HCT116 (cell line): ENCODE data around the gene ALAD.

ENCODE experiments used
- EZH2 ChIP-seq: fragments of 200-600 bp; sonication (generic); IDR thresholded peaks from 2 replicates; pipeline ENCODE4 v1.6.1; 2017; ENCODE audit warnings: antibody characterized with exemption, mixed run types
- FOSL1 ChIP-seq: IDR thresholded peaks from 2 replicates; pipeline ENCODE4 v1.6.1; 2012; ENCODE audit warnings: low read depth
- JUND ChIP-seq: IDR thresholded peaks from 2 replicates; pipeline ENCODE4 v1.6.1; 2012
- POLR2A ChIP-seq: IDR thresholded peaks from 2 replicates; pipeline ENCODE4 v1.7.0; 2011; ENCODE audit warnings: borderline replicate concordance; ENCODE audit not compliant: insufficient read depth, insufficient read length; ENCODE audit errors: extremely low read depth
- POLR2AphosphoS5 ChIP-seq: IDR thresholded peaks from 2 replicates; pipeline ENCODE4 v1.6.1; 2011; ENCODE audit warnings: mild to moderate bottlenecking, low read depth, low read length, moderate library complexity
- TF ChIP-seq, protein P1 (sequence below), 3 experiments: fragments of 200-600 bp in 1 of 3; sonication (generic) in 1 of 3; IDR thresholded peaks in 2 of 3; conservative IDR thresholded peaks in 1 of 3; 2 replicates each; pipeline ENCODE4 v1.5.1; 2012 to 2017; ENCODE audit warnings: low read depth in 2 of 3, low read length in 2 of 3, antibody characterized with exemption in 1 of 3, borderline replicate concordance in 1 of 3, control low read depth in 1 of 3, mild to moderate bottlenecking in 1 of 3, mixed read lengths in 1 of 3, mixed run types in 1 of 3, moderate library complexity in 1 of 3; ENCODE audit not compliant: insufficient read depth in 1 of 3
- TF ChIP-seq, protein P2 (sequence below): IDR thresholded peaks from 2 replicates; pipeline ENCODE4 v1.6.1; 2012

- TF ChIP-seq, protein P1, sequence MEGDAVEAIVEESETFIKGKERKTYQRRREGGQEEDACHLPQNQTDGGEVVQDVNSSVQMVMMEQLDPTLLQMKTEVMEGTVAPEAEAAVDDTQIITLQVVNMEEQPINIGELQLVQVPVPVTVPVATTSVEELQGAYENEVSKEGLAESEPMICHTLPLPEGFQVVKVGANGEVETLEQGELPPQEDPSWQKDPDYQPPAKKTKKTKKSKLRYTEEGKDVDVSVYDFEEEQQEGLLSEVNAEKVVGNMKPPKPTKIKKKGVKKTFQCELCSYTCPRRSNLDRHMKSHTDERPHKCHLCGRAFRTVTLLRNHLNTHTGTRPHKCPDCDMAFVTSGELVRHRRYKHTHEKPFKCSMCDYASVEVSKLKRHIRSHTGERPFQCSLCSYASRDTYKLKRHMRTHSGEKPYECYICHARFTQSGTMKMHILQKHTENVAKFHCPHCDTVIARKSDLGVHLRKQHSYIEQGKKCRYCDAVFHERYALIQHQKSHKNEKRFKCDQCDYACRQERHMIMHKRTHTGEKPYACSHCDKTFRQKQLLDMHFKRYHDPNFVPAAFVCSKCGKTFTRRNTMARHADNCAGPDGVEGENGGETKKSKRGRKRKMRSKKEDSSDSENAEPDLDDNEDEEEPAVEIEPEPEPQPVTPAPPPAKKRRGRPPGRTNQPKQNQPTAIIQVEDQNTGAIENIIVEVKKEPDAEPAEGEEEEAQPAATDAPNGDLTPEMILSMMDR (IDR thresholded peaks at IDR 0.05 in 2 of 3, conservative IDR thresholded peaks at IDR 0.05 in 1 of 3; ENCODE audit: borderline replicate concordance in 1 of 3, insufficient read depth in 1 of 3, low read depth in 2 of 3, low read length in 2 of 3) = 0 out of 6 replicates have a peak, but pooled peaks of 2 of the 3 experiments have one; percentile 4 to 13
- TF ChIP-seq POLR2A (no peak), POLR2AphosphoS5 (no peak), FOSL1 (no peak), JUND (no peak), EZH2 (no peak)
- TF ChIP-seq, protein P2, sequence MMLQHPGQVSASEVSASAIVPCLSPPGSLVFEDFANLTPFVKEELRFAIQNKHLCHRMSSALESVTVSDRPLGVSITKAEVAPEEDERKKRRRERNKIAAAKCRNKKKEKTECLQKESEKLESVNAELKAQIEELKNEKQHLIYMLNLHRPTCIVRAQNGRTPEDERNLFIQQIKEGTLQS = no peak
Observed at GRCh38 chr9:113417370-113417769, 16.3 kb upstream of the ALAD start.
